DND-41 (cell line): Measurements from ENCODE around the gene NR1I2.

Experiments used
- CTCF ChIP-seq: IDR thresholded peaks from 2 replicates; pipeline ENCODE4 v1.5.1; 2012; ENCODE audit warnings: borderline replicate concordance, low read length, moderate library complexity, mild to moderate bottlenecking; ENCODE audit not compliant: poor library complexity, severe bottlenecking; ENCODE audit errors: extremely low read depth
- EZH2 ChIP-seq: IDR thresholded peaks from 3 replicates; pipeline ENCODE4 v1.6.1; 2012; ENCODE audit warnings: borderline replicate concordance, low read depth, mild to moderate bottlenecking, moderate library complexity, low read length, inconsistent platforms; ENCODE audit not compliant: severe bottlenecking

DNA sequence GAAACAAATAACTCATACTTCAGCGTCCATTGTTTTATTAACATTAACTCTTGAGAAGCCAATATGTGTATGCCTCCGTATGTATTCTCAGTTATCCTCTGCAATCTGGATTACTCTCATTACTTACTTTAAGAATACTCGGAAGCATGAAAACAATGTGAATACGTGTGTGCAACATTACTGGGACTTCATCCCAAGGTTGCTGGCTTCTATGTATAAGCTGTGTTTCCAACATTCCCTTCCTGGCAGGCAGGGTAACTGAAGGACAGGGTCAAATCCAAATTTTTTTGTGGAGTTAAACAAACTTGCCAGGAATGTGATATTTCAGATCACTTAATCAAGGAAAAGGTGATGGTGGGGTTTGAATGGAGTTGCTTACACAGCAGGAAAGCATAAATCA, 34.5 kb upstream of the NR1I2 start:
- TF ChIP-seq CTCF (no peak), EZH2 (no peak)
